Stimulated activated CD4-positive, alpha-beta T cell treated with anti-CD3 and anti-CD28 coated beads, Interleukin-12 subunit alpha, Interleukin-12 subunit beta, amount 100 ng/mL, for 4 hours (primary cell): ENCODE results near the gene EMX2.
"Not testable (repeated sequence)": the region's sequence is repeated elsewhere in the genome, so short reads cannot be mapped to it uniquely, and the experiment has no call there.

Experiments
- DNase-seq: peaks from one replicate; pipeline ENCODE4 v3.0.0-alpha.2; 2020

The EMX2 gene

DNA sequence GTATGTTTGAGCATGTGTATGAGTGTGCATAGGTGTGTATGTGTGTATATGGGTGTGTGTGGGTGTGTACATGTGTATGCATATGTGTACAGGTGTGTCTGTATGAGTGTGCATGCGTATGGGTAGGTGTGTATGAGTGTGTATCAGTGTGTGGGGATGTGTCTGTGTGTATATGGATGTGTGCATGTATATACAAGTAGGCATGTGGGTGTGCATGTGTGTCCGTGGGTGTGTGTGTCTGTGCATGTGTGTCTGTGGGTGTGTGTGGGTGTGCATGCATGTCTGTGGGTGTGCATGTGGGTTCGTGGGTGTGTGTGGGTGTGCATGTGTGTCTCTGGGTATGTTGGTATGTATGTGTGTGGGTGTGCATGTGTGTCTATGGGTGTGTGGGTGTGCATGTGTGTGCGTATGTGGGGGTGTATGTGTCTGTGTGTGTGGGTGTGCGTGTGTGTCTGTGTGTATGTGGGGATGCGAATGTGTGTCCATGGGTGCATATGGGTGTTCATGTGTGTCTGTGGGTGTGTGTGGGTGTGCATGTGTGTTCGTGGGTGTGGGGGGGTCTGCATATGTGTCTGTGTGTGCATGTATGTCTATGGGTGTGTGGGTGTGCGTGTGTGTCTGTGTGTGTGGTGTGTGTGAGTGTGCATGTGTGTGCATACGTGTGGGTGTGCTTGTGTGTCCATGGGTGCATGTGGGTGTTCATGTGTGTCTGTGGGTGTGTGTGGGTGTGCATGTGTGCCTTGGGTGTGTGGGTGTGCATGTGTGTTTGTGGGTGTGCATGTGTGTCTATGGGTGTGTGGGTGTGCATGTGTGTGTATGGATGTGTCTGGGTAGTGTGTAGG is 20.6 kb downstream of the EMX2 start:
- no peak for DNase-seq

DNA sequence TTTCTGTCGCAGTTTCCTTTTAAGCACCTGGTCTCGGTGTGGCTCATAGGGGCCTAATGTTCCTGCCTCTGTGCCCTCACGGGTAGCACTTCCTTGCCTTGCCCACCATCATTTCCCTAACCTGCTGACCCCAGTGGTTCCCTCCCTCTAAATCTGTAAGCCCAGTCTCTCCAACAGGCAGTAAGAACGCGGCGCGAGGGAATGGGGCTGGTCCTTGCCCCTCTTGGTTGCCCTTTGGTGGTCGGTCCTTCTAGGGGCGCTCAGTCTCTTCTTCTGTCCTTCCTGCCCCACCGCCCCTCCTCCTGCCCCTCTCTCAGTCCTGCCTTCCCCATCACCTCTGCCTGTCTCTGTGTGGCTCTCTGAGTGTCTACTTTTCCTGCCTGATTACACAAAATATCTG is 21.2 kb downstream of the EMX2 start:
- no peak for DNase-seq

DNA sequence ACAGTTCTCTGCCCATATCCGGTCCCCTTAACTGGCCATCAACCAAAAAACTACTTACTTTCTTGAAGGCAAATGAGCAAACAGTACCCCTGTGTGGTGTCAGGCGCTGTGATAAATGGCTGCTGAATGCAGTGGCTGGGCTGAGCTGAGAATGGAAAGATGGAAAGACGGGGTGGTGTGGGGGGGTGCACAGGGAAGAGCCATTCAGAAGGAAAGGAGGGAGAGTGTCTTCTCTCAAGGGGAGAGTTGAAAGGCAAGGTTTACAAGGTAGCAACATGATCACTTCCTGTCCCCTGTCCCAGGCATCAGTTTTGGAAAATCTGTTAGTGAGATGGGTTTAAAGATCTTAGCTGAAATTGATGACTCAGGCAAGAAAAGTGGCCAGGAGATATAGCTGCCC is 22.5 kb downstream of the EMX2 start:
- DNase-seq = no peak

DNA sequence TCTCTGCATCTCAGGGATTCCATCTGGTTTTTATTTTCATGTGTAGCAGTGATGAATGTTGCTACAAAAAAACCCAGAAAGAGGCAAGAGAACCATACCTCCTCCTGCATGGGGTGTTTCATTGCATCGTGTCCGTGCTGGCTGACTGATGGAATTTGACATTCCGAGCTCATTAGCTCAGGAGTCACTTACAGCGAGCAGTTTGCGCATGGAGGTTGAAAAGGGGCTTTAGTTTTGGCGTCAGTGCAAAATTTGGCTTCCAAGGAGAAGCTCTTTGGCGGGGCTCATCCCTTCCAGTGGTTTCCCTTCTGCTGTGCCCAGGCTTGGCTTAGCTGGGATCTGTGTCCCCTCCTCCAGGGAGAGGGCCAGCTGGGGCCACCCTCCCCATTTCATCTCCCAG is 25.8 kb downstream of the EMX2 start:
- no peak for DNase-seq

DNA sequence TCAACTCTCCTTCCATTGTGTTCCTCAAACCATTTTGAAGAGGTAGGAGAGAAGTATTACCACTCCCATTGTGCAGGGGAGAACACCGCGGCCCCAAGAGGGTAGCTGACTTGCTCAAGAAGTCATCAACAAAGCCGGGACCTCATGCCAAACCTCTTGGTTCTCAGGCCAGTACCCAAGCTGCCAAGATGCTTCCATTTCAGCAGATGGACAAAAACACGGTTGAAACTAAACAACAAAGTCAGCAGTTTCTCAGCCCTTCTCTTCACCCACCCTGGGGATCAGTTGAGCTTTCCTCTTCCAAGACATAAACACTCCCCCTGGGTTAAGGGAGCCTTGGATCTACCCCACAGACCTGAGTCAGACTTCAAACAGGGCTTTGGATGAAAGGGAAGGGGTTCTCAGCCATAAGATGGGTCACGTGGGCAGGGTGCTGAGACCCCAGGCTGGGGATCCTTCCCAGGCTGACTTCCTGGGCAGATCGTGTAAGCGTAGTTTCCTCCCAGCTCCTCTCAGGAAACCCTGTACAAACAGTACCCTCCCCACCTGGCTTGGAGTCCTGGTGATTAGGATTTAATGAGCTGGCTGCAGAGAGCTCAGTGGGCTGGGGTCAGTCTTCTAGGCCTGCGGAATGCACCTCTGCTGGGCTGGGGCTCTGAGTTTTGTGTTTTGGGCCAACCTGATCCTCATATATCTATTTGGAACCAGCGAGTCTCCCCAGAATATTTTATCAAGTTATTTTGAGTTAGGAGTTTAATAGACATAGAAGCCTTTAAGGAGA is 27.3 kb downstream of the EMX2 start:
- no peak for DNase-seq

DNA sequence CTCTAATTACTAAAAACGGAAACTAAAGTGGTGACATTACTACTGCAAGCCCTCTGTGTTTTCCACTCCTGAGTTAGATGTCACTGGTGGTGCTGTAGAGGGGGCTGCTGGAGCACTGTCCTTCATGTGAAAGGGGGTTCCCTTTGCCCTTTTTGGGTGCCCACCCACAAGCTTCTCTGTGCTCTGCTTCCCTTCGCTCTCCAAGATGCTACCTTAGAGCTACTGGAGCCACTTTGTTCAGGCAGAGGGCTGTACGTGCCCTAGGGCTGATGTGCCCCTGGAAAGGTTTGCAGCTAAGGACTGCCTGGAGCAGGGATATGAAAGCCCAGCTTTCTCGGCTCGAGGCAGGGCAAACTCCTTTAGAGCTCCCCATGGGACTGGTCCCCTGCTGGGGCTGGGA is 28.3 kb downstream of the EMX2 start:
- DNase-seq = no peak

DNA sequence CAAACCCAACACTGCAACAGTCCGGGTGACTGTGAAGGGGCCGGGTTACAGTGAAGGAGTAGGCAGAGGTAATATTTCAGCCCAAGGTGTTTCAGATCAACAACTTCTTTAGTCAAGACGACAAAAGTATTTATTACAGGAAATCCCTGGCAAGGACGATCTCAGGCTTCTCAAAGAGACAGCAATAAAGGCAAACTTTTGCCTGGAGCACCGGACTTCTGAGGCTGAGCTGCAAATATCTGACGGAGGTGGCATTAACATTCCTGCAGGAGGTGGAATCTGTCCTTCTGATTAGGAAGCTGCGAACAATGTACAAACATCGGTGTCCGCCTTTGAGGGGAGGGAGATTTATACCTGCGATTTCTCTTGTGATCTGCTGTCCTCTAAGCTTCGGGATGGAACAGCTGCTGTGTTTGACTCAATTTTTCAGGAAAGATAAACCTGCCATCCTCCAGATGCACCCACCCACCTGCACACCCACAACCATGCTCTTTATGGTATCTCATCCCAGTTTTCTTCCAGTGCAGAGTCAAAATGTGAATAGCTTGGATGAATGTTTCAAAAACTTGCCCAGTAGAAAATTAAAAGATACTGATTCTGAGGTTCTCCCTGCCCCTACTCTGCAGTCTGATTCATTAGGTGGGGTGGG is 32.1 kb downstream of the EMX2 start:
- no peak for DNase-seq

DNA sequence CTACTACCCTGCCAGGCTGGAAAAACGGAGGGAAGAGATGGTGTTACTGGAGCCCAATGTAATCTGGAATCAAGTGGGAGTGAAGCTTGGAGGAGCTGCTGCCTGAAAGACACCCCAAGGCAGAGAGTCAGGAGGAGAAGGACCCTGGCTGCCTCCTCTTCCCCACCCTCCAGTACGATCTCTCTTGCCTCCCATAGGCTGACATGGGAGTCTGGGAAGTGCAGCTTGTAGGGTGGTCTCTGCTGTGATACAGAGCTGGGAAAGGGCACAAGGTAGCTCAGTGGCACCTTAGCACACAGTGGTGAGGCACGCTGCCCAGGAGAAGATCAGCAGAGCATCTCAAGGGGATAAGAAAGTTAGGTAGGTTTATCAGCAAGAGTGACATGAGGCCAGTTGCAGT is 35.9 kb downstream of the EMX2 start:
- no peak for DNase-seq

DNA sequence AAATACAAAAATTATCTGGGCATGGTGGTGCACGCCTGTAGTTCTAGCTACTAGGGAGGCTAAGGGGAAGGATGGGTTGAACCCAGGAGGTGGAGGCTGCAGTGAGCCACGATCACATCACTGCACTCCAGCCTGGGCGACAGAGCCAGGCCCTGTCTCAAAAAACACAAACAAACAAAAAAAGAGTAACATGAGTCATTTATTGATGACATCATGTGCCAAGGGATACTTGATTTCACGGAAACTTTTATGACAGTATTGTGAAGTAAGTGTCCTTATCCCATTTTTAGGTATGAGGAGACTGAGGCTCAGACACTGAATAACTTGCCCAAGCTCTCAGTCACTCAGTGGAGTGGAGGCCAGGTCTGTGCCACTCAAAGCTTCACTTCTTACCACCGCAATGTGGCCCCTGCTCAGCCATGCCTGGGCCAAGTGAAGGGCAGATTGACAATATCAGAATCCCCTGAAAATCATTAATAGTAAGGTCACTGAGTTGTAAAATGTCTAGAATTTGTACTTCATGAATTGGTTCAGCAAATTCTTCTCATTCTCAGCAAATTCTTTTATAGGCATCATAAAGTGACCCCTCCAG is 36.5 kb downstream of the EMX2 start:
- no peak for DNase-seq

DNA sequence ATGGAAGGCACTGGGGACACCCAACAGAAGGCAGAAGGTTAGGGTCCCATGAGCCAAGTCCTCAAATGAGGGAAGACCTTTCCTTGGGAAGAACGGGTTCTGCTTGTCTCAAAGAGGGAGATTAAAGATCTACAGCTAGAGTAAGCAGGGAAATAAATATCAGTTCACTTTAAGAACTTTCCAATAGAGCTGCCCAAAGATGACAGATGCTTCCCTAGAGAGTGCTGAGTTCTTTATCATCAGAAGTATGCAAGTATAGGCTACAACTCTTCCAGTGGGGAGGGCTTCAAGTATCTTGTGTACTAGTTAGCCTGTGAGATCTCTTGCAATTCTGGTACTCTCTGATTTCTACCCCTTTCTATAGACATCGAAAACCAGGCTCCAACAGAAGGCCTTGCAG is 39.4 kb downstream of the EMX2 start:
- DNase-seq = no peak

DNA sequence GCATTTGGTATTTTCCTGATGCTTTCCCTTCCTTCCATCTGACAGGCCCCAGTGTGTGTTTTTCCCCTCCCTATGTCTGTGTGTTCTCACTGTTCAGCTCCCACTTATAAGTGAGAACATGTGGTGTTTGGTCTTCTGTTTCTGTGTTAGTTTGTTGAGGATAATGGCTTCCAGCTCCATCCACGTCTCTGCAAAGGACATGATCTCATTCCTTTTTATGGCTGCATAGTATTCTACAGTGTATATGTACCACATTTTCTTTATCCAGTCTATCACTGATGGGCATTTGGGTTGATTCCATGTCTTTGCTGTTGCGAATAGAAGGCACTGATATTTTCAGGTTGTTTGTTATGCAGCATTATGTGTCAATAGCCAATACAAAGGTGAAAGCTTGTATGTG is 42.3 kb downstream of the EMX2 start:
- not testable (repeated sequence) for DNase-seq

DNA sequence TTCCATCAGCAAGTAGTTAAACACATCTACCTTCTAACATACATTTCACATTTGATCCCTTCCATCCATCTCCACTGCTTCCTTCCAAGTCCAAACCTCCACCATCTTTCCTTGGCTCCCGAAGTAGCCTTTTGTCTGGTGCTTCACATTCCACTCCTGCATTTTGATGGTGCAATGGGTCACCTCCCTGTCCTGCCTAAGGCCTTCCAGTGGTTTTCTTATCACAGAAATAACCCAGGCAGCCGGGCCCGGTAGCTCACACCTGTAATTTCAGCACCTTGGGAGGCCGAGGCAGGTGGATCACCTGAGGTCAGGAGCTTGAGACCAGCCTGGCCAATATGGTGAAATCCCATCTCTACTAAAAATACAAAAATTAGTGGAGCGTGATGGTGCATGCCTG is 44.5 kb downstream of the EMX2 start:
- DNase-seq = no peak

DNA sequence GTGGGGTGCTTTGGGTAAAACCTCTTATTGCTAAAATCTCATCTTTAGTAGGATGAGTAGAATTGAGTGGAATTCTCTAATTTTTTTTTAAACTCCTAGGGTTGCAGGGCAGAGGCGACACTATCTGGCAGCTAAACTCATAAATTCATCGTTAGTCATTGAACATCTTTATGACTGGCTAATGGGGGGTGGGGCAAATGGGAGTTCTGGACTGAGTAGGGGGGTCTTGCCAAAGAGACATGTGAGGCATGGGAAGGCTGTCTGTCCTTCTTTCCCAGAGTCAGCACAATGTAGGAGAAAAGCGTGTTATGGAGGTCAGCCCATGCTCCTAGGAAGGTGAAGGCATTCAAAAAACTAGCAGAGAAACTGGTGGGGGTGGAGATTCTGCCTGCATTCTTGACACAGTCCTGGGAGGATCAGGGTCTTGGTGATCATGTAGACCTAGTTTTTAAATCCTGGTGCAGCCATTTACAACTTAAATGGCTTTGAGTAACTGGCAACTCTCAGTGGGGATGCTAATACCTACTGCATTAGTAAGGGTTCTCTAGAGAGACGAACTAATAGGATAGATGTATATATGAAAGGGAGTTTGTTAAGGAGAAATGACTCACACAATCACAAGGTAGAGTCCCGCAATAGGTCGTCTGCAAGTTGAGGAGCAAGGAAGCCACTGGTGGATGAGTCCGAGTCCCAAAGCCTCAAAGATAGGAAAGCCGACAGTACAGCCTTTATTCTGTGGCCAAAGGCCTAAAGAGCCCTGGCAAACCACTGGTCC is 47.7 kb downstream of the EMX2 start:
- DNase-seq = no peak

DNA sequence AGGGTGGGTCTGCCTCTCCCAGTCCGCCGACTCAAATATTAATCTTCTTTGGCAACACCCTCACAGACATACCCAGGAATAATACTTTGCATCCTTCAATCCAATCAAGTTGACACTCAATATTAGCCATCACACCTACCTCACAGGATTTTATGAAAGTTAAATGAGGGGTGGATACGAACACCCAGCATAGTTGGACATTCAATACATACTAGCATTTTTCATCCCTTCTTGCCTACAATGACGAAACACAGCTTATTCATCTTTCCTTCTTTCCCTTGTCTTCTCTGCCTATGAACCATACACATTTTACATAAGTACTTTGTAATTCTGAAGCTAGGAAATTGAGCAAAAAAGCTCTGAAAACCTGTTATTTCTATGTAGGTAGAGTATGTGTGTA is 48.5 kb downstream of the EMX2 start:
- no peak for DNase-seq

DNA sequence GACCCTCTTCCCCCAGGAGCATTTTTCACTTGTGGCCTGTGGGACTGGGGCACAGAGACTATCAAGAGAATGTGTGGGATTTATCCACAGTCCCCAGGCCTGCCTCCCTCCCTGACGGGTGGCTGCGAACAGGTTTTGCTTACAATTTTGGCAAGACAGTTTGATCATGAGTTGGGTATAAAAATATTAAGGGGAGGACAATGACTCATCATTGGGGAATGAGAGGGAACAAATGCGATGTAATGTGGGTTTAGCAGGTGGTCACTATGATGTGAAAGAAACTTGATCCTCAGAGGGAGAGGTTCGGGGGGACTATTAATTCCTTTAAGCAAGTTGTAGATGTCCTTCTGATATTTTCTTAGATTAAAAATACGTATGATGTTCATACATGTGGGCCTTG is 52.2 kb downstream of the EMX2 start:
- no peak for DNase-seq

DNA sequence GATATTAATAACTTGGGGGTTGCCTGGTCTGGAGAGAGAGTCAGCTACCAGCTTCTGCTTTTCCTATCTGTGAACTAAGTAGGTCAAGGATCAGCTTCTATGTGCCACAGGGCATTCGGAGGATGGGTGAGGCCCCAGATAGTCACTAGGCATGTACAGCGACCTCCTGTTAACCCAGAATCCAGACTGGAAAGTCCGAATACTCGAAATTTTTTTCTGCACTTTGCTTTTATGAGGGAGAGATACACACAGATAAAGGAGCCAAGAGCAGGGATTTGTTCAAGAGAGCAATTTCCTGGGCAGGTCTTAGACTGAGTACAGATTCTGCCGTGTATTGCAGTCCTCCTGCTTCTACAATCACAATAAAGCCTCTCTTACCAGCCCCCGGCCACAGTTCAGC is 54.2 kb downstream of the EMX2 start:
- no peak for DNase-seq

DNA sequence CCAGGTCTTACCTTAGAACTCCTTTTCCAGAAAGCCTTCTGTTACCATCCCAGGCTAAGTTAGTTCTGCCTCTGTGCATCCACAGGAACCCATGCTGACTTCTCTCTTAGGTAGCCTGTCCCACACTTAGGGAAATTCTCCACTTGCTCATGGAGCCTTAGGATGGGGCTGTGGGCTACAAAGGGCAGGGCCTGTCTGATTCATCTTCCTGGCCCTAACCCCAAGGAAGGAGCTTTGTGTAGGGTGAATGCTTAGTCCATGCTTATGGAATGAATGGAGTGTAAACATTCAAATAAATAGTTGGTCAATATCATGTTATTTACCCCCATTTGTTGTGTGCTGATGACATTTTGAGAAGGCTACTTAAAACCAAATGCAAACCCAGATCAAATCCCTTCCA is 54.7 kb downstream of the EMX2 start:
- no peak for DNase-seq
